Neural cell (in vitro differentiated cells): ENCODE results near the gene CCER1. TPM values are rescaled to one million over a fixed set of nuclear protein-coding genes. Genes with fewer than 3 reads are reported as not detected.

Source experiments
- polyA plus RNA-seq: library from polyadenylated mRNA; depleted of rRNA; stranded (reverse); fragments of >200 nt; gene quantifications from 2 replicates; pipeline ENCODE4 v1.2.3, GENCODE V29; 2014

The CCER1 gene
- polyA plus RNA-seq, 1 donor from 2014 or later: not detected

Other genes starting within 250 kb of the CCER1 start
- gene EPYC, start 49.8 kb upstream of the CCER1 start, polyA plus RNA-seq: not detected in 2 replicates
- not detected in 2 replicates for gene KERA, start 102.8 kb upstream of the CCER1 start, polyA plus RNA-seq
- 0.20 and 0.89 TPM in 2 replicates for gene LUM, start 156.3 kb upstream of the CCER1 start, polyA plus RNA-seq
- 0.76 TPM in 1 of 2 replicates, not detected in the other for gene DCN, start 227.6 kb upstream of the CCER1 start, polyA plus RNA-seq